Left ventricle myocardium inferior (tissue), 1 donor: ENCODE results near the gene ARRDC3. TPM values are rescaled to one million over a fixed set of nuclear protein-coding genes. Genes with fewer than 3 reads are reported as not detected.
A peak's percentile ranks its signal among the peaks of the same experiment; 100 is the strongest.

Experiments used
- DNase-seq: peaks from one replicate; pipeline ENCODE4 v3.0.0-alpha.2; 2020
- H3K27ac ChIP-seq: fragments of 200-600 bp; replicated peaks from 2 replicates; pipeline ENCODE4 v1.8.0; 2021
- H3K27me3 ChIP-seq: fragments of 200-600 bp; 2 replicates; pipeline ENCODE4 v1.8.0; 2021; ENCODE audit warnings: low read depth
- H3K36me3 ChIP-seq: fragments of 200-600 bp; 2 replicates; pipeline ENCODE4 v1.8.0; 2021
- H3K4me1 ChIP-seq: fragments of 200-600 bp; 2 replicates; pipeline ENCODE4 v1.8.0; 2021
- H3K4me3 ChIP-seq: fragments of 200-600 bp; 2 replicates; pipeline ENCODE4 v1.8.0; 2021; ENCODE audit warnings: mild to moderate bottlenecking, moderate library complexity
- H3K9me3 ChIP-seq: fragments of 200-600 bp; replicated peaks from 2 replicates; pipeline ENCODE4 v1.8.0; 2021
- intact Hi-C: fragments of 100-400 bp; cut with micrococcal nuclease; formaldehyde crosslinking; loops from one replicate; pipeline ENCODE4 v1.11.0; 2022
- total RNA-seq: library from RNA; stranded (reverse); fragmentation: NEBNext Ultra II Directional; extraction: Animal tissue kit (Norgen Biotek cat#: 25700); gene quantifications from one replicate; pipeline ENCODE4 v1.2.1, GENCODE V29; 2021
- TF ChIP-seq, protein P1 (sequence below): fragments of 200-600 bp; IDR thresholded peaks from 2 replicates; pipeline ENCODE4 v1.8.0; 2021; ENCODE audit warnings: antibody characterized with exemption, mild to moderate bottlenecking, borderline replicate concordance
- donor health status: DM: no; HTN: yes; CAD: no; lungs with severe emphysema.

Gene ARRDC3
- total RNA-seq, 1 donor from 2014 or later, result 14.4 TPM

DNA sequence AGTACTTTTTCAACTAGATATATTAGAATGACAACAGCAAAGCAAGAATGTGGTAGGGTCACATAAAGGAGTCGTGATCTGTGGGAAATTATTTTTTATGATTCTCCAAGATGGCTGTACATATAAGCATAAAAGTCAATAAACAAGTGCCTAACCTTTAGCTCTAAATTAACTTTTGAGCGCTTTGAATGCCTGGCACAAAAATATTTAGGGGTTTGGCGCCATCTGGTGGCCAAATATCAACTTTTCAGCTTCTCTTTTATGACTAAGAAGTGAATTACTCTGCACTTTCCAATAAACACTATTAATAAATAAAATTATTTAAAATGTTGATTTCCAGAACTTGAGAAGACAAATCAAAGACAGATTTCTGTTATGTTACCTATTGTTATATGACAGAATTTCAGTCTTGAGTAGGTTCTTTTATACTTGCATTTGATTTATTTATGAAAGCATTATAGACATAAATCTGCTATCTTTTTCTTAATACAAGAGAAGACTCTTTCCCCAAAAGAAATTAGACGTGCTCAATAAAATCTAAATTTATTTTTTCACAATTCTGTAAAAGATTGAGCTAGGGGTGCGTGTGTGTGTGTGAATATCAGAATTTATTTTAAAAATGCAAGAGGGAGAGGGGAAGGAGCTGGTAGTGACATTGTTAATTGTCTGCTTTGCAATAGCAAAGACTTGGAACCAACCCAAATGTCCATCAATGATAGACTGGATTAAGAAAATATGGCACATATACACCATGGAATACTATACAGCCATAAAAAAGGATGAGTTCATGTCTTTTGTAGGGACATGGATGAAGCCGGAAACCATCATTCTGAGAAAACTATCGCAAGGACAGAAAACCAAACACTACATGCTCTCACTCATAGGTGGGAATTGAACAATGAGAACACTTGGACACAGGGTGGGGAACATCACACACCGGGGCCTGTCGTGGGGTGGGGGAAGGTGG is 36.7 kb upstream of the ARRDC3 start:
- Histone ChIP-seq H3K27me3 (no peaks in the 10 kb centered on the region), H3K4me1 (no peaks in the 10 kb centered on the region), H3K27ac (no peak overlapping the region), H3K36me3 (no peaks in the 10 kb centered on the region), H3K4me3 (no peak overlapping the region), H3K9me3 (no peaks in the 10 kb centered on the region)
- intact Hi-C loops, result loop anchor here (2.0 to 10.0 kb wide), 2 partner anchors 485 to 555 kb away; no protein-coding TSS in a partner anchor
- peak; percentile 22 for DNase-seq
- TF ChIP-seq, protein P1, sequence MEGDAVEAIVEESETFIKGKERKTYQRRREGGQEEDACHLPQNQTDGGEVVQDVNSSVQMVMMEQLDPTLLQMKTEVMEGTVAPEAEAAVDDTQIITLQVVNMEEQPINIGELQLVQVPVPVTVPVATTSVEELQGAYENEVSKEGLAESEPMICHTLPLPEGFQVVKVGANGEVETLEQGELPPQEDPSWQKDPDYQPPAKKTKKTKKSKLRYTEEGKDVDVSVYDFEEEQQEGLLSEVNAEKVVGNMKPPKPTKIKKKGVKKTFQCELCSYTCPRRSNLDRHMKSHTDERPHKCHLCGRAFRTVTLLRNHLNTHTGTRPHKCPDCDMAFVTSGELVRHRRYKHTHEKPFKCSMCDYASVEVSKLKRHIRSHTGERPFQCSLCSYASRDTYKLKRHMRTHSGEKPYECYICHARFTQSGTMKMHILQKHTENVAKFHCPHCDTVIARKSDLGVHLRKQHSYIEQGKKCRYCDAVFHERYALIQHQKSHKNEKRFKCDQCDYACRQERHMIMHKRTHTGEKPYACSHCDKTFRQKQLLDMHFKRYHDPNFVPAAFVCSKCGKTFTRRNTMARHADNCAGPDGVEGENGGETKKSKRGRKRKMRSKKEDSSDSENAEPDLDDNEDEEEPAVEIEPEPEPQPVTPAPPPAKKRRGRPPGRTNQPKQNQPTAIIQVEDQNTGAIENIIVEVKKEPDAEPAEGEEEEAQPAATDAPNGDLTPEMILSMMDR, result peak; percentile 82

- no peaks in the 10 kb centered on the region for H3K36me3 ChIP-seq
- no peak overlapping the region for H3K27ac ChIP-seq
- TF ChIP-seq, protein P1, result no peak
- H3K4me3 ChIP-seq, result no peak overlapping the region
- no peaks in the 10 kb centered on the region for H3K9me3 ChIP-seq
- no peak for DNase-seq
- H3K27me3 ChIP-seq, result no peaks in the 10 kb centered on the region
- H3K4me1 ChIP-seq, result no peaks in the 10 kb centered on the region
- intact Hi-C loops, result loop anchor here (2.0 to 10.0 kb wide), 2 partner anchors 484 to 554 kb away; no protein-coding TSS in a partner anchor
Measured at GRCh38 chr5:91419136-91419535, 36.0 kb upstream of the ARRDC3 start.

- intact Hi-C loops, result loop anchor here (2.0 to 10.0 kb wide), 2 partner anchors 483 to 553 kb away; no protein-coding TSS in a partner anchor
- Histone ChIP-seq H3K9me3 (no peaks in the 10 kb centered on the region), H3K4me1 (no peaks in the 10 kb centered on the region), H3K27ac (no peak overlapping the region), H3K36me3 (no peaks in the 10 kb centered on the region), H3K4me3 (no peak overlapping the region), H3K27me3 (no peaks in the 10 kb centered on the region)
- DNase-seq, result no peak
- TF ChIP-seq, protein P1, result no peak
Measured at GRCh38 chr5:91418158-91418557, 35.0 kb upstream of the ARRDC3 start.

GRCh38 chr5:91417219-91417618 is 34.1 kb upstream of the ARRDC3 start:
- DNase-seq, result no peak
- Histone ChIP-seq H3K36me3 (no peaks in the 10 kb centered on the region), H3K9me3 (no peaks in the 10 kb centered on the region), H3K4me3 (no peak overlapping the region), H3K4me1 (no peaks in the 10 kb centered on the region), H3K27me3 (no peaks in the 10 kb centered on the region), H3K27ac (no peak overlapping the region)
- intact Hi-C loops, result loop anchor here (10.0 kb wide), 1 partner anchor 482 kb away; no protein-coding TSS in a partner anchor
- TF ChIP-seq, protein P1, result no peak

GRCh38 chr5:91416491-91416890 is 33.4 kb upstream of the ARRDC3 start:
- TF ChIP-seq, protein P1, result no peak
- no peaks in the 10 kb centered on the region for H3K36me3 ChIP-seq
- no peak overlapping the region for H3K4me3 ChIP-seq
- H3K27me3 ChIP-seq, result no peaks in the 10 kb centered on the region
- DNase-seq, result no peak
- no peaks in the 10 kb centered on the region for H3K4me1 ChIP-seq
- no peaks in the 10 kb centered on the region for H3K9me3 ChIP-seq
- H3K27ac ChIP-seq, result no peak overlapping the region
- intact Hi-C loops, result loop anchor here (10.0 kb wide), 1 partner anchor 482 kb away; no protein-coding TSS in a partner anchor
